OCI-M2 (cell line): ENCODE measurements around the gene KLHL6.
"Not testable (repeated sequence)": the region's sequence is repeated elsewhere in the genome, so short reads cannot be mapped to it uniquely, and the experiment has no call there.

Source experiments
- DNase-seq: peaks from one replicate; lab custom pipeline; 2025; ENCODE audit not compliant: unreplicated experiment; lab: John Stamatoyannopoulos, UW

KLHL6 gene

DNA sequence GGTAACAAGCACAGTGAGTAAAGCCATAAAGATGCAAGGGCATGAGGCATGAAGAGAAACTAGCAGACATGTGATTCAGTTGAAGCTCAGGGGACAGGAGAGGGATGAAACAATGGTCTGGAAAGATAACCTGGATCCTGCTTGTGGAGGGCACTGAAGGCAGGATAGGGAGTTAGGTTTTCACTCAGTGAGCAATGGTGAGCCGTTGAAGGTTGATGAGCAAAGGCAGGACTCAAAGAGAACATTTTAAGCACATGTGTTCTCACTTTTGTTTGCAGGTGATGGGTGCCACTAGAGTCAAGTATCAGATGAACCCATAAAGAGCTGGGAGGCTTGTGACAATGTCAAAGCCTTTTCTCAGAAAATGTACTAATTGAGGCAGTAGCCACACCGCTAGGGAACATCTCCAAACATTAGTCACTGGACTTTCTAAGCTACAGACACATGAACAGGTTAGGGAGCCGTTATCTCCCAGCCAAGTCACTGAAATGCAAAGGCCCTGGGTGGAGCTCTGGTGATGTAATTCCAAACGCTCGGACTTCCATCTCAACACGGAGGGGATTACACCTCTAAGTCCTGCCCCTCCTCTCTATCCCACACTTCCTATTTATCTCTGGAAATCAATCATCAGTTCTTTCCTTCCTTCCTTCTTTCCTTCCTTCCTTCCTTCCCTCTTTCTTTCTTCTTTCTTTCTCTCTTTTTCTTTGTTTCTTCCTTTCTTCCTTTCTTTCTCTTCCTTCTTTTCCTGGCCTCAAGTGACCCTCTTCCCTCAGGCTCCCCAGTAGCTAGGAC, 22.7 kb downstream of the KLHL6 start:
- DNase-seq = no peak

DNA sequence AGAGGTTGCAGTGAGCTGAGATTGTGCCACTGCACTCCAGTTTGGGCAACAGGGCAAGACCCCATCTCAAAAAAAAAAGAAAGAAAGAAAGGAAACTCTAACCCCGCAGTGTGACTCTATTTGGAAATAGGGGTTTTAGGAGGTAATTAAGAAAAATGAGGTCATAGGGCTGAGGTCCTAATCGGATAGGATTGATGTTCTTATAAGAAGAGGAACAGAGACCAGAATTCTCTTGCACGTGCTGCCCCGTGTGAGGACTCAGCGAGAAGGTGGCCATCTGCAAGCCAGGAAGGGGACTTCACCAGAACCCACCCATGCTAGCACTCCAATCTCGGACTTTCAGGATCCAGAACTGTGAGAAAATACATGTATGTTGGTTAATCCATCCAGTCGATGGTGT, 25.8 kb downstream of the KLHL6 start:
- DNase-seq = no peak

DNA sequence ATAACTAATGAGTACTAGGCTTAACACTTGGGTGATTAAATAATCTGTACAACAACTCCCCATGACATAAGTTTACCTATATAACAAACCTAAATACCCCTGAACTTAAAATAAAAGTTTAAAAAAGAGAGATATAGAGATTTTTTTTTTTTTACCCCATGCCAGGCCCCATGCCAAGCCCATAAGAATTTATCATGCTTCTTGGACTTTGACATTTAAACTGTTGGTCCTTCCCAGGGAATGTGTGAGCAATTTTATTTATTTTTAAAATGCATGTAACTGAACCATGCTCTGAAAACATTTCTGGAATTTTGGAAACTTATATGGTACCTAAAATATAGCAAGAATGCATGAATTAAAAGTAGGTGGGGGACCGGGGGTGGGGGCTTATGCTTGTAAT, 26.3 kb downstream of the KLHL6 start:
- DNase-seq = no peak

DNA sequence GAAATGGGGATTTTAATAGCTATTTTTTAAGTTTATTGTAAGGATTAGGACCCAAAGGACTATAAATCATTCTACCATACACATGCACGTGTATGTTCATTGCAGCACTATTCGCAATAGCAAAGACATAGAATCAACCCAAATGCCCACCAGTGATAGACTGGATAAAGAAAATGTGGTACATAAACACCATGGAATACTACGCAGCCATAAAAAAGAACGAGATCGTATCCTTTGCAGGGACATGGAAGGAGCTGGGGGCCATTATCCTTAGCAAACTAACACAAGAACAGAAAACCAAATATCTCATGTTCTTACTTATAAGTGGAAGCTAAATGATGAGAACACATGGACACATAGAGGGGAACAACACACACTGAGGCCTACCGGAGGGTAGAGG, 26.7 kb downstream of the KLHL6 start:
- DNase-seq = not testable (repeated sequence)

DNA sequence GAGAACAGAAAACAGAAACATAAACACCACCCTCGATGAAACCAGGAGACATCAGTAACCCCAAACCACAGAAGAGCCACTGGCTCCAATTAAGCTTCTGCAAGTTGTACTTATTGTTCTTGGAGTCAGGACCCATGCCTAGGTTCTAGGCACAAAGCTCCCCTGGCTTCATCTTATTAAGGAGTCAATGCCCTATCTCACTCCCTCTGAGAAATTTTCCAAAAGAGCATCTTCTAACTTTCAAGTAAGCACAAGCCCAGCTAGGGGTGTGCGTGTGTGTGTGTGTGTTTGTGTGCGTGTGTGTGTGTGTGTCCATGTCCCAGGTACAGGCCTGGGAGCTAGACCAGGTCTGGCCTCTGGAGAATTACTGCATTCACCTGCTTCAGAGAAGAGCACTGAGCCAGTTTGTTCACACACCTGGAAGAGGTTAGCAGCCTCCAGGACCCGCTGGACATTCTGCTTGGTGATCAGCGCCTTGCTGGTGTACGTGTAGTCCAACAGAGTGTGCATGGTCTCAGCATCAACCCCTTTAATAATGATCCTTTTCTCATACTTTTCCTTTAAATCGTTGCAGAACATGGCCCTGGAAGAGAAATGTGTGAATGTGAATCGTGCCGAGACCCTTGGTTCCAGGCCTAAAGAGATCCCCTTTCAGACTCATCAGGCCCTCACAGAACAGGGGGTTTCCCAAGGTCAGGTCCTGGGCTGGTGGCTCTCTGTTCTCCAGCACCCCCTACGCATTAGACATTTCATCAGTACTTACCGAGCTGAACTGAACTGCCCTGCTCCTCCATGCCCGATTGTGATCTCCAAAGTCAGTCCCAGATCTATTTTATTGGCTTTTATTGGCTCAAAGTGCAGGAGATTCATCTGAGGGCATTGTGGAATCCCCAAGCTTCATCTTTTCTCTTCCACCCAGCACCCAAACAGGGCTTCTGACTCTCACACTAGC, 27.8 kb downstream of the KLHL6 start:
- DNase-seq = no peak

DNA sequence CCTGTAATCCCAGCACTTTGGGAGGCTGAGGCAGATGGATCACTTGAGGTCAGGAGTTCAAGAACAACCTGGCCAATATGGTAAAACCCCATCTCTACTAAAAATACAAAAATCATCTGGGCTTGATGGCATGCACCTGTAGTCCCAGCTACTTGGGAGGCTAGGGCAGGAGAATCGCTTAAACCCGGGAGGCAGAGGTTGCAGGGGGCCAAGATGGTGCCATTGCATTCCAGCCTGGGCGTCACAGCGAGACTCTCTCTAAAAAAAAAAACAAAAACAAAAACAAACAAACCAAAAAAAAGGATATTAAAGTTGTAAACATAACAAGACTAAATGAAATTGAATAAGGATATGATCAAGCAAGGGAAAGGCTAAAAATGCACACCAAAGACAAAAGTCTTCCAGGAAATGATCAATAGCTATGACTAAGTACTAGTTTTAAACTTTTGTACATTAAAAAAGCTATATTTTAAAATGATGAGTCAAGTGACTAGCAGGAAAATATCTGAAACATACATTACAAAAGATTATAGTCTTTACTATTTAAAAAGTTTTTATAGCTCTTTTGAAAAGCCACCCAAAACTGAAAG, 28.6 kb downstream of the KLHL6 start:
- DNase-seq = no peak

DNA sequence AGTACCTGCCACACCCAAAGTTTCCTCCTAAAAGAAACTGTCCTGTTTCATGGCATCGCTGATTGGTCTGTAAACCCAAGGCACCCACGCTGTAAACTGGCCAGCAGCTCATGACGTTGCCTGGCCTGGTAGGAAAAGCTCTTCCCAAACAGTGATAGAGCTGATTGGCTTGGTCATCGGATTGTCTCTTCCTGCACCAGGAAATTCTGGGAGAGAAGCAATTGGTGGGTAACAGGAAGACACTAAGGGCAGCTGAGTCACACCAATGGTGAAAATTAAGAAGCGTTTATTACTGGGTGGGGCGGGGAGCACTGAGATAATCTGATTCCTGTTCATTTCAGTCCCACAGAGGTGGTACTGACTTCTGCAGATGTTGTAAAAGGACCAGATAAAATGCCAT, 31.0 kb downstream of the KLHL6 start:
- DNase-seq = no peak

DNA sequence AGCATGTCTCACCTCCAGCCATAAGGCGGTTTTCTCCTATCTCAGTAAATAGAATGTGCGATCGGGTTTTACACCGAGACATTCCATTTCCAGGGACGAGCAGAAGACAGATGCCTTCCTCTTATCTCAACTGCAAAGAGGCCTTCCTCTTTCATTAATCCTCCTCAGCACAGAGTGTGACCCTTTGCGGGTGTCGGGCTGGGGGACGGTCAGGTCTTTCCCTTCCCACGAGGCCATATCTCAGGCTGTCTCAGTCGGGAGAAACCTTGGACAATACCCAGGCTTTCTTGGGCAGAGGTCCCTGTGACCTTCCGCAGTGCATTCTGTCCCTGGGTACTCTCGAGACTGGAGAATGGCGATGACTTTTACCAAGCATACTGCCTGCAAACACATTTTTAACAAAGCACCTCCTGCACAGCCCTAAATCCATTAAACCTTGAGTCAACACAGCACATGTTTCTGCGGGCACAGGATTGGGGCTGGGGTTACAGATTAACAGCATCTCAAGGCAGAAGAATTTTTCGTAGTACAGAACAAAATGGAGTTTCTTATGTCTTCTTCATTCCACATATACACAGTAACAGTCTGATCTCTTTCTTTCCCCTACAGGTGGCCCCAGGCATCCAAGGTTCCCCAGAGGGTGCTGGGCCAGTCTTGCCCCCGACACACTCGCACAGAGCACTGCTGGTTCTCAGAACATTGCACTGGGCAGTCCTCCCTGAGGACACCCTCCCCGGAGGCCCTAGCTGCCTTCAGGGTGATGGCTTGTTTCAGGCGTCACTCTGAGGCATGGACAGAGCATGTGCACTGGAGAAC, 34.6 kb downstream of the KLHL6 start:
- DNase-seq = not testable (repeated sequence)

DNA sequence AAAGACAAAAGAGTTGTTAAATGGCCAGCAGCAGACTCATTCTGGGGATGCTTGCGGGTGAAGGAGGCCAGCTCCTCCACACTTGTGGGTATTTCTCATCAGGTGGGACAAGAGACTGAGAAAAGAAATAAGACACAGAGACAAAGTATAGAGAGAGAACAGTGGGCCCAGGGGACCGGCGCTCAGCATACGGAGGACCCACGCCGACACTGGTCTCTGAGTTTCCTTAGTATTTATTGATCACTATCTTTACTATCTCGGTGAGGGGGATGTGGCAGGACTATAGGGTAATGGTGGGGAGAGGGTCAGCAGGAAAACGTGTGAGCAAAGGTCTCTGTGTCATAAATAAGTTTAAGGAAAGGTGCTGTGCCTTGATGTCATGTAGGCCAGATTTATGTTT, 35.2 kb downstream of the KLHL6 start:
- not testable (repeated sequence) for DNase-seq

DNA sequence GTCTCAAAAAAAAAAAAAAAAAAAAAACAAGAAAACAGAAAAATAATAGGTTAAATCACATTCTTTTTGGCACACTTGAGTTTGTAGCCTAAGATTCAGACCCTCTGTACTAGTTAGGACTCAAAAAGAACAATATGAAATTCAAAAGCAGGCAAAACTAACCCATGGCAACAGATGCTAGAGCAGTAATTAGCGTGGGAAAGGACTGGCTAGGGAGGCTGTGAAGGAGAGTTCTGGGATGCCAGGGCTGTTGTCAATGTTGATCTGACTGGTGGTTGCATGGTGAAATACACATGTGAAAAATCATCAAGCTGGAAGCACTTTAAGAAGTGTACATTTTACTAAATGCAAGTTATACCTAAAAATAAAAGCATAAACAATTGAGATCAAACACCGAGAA, 35.6 kb downstream of the KLHL6 start:
- DNase-seq = no peak

DNA sequence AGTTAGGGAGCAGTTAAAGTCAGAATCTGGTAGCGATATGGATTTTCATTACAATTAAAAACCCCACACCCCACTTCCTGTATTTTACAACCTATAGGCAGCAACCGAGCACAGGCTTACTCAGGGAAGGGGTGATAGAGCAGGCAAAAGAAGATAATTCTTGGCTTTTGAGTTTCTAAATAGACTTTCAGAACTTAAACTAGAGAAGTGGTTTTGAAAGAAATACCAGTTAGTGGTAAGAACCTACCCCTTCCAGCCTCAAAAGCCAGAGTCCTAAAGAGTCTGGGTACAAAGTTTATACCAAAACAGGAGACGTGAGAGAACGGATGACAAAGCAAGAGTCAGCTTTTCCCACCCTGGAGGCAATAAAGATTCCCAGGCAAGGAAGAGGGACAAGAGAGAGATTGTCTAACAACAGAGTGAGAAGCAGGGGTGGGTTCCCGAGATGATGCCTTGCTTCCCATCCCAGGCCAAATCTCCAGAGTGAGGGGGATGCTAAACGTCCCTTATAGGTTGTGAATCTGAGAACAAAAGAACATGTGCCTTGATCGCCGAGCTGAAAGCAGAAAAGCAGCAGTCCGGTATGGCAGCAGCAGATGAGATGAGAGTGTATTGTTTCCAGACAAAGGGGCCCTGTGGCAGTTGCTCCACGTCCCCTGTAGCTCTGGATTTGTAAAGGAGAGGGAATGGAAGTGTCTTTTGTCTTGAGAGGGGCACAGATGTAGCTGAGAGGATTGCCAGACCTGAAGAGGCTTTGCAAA, 36.8 kb downstream of the KLHL6 start:
- DNase-seq = no peak

DNA sequence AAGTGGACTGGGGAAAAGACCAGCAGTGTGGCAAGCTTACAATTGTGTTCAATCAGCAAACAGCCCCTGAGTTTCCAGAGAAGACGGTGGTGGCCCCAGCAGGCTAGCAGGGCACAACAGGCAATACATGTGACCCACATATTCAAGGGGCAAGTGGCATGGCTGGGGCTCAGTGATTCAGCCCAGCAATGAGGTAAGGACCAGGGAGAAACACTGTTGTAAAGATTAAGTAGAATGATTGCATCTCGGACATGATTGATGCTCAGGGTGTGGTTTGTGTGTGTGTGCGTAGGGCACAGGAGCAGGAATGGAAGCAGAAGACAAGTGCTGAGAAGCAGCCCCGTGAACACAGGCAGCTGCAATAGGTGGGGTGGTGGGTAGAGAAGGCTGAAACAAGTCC, 37.9 kb downstream of the KLHL6 start:
- no peak for DNase-seq

DNA sequence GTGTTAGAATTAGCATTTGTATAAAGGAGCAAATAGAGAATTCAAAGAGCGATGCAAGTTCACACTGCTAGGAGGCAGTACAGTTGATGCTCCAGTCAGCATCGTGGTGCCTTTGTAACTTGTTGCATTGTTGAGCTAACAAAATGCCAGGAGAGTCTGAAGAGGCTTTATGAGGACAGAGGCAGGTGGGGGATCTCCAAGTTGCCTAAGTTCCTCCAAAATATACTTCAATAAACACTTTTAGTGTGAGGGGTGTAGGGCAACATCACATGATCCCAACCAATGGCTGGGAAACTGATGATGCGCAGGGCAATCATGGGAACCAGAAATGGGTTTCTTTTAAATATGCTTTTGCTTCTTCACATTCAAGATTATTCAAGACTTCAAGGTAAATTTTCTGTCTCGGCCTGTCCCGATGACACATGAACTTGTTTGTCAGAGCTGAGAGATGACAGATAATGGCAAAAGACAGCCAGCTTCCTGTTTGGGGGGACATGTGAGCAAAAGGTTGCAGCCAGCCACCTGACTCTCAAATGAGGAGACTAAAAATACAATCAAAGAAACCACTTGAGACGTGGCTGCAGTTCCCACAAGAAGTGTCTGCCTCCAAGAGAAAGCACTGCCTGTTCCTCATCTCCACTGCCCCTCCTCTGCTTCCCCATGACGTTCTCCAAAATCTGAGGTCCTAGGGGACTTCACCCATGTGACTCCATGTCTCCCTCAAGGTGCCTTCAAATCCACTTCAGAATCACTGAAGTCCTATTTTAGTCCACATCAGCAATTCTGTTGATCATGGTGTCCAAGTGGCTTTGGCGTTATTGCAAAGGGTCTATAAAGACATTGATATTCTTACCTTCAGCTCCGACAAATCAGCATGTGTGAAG, 39.3 kb downstream of the KLHL6 start:
- no peak for DNase-seq

DNA sequence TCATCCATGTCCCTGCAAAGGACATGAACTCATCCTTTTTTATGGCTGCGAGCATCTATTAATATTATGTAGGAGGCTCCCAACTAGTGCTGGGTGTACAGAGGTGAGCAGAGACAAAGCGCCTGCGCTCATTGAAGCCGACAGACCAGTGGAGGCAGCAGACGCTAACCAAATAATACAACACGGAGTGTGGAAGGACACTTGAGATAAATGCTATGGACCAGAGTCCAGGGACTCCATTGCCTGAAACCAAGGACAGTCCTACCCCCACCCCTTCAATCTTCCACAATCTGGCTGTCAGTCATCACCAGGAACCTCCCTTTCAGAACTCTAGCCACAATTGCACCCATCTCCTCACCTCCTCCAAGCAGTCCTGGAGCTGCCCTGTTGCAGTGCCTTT, 41.5 kb downstream of the KLHL6 start:
- DNase-seq = no peak

DNA sequence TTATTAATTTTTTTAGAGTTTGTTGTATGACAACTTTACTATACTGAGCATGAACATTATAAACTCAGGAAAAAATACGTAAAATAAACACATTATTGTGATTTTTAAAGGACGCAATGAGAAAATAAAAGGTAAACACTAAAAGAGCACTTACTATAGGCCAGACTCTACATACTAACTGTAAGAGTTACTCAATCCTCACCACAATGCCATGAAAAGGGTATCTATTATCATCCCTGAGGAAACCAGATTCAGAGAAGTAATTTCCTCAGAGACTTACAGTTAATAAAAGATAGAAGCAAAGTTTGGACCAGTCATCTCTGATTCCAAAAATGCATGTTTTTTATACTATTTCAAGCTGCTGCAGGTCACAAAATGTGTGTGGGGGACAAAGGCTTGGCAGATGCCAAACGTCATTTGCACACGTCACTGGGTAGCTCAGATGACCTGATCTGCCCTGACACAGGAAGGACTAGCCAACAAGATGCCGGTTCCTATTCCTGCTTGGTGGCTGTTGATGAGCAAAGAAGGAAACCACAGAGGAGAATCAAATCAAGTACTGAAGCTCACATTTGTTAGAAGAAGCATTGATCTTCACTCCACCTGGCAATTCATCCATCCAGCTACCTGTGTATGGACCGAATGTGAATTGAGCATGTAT, 42.3 kb downstream of the KLHL6 start:
- DNase-seq = no peak

DNA sequence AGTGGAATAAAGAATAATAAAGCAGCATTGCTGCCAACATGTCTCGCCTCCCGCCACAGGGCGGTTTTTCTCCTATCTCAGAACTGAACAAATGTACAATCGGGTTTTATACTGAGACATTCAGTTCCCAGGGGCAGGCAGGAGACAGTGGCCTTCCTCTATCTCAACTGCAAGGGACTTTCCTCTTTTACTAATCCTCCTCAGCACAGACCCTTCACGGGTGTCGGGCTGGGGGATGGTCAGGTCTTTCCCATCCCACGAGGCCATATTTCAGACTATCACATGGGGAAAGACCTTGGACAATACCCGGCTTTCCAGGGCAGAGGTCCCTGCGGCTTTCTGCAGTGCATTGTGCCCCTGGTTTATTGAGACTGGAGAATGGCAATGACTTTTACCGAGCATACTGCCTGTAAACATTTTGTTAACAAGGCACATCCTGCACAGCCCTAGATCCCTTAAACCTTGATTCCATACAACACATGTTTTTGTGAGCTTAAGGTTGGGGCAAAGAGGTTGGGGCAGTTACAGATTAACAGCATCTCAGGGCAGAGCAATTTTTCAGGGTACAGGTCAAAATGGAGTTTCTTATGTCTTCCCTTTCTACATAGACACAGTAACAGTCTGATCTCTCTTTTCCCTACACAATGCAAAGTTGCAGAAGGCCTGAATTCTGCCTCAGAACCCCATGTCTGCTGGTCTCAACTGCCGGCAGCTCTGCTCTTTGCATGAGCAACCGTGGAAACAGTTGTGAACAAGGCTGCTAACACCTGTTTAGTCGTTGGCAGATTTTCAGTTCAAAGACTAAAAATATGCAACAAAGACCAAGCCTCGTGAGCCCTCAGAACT, 44.0 kb downstream of the KLHL6 start:
- not testable (repeated sequence) for DNase-seq

DNA sequence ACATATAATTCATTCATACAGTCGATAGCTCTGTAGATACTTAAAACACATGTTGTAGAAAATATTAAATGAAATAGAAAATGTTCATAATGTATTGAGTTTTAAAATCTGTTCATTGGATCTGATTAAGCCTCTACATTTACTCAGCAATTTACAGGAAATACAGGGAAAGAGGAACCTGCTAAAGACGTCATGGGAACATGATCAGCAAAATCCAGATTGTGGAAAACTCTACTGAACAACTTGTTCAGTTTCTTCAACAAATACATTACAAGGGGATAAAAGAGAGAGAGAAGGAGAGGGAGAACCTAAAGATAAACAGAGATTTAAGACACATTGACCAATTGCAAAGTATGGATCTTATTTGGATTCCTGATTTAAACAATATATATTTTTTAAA, 46.7 kb downstream of the KLHL6 start:
- no peak for DNase-seq

DNA sequence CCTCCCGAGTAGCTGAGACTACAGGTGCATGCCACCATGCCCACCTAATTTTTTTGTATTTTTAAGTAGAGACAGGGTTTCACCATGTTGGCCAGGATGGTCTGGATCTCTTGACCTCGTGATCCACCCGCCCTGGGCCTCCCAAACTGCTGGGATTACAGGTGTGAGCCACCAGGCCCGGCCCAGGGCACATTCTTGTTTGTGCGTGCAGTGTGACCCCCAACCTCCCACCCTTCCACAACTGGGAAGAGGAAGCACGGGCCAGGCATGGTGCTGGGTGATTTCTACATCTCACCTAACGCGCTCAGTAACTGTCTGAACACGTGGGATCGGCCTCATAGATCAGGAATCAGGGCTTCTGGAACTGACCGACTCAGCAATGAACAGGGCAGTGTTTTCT, 48.0 kb downstream of the KLHL6 start:
- DNase-seq = no peak
